Activated T-cell treated with anti-CD3 and anti-CD28 coated beads for 1 hour (primary cell): ENCODE results near the gene CCDC175.

ENCODE experiments used
- DNase-seq: peaks from one replicate; pipeline ENCODE4 v3.0.0-alpha.2; 2020; ENCODE audit warnings: low read depth

Gene CCDC175

DNA sequence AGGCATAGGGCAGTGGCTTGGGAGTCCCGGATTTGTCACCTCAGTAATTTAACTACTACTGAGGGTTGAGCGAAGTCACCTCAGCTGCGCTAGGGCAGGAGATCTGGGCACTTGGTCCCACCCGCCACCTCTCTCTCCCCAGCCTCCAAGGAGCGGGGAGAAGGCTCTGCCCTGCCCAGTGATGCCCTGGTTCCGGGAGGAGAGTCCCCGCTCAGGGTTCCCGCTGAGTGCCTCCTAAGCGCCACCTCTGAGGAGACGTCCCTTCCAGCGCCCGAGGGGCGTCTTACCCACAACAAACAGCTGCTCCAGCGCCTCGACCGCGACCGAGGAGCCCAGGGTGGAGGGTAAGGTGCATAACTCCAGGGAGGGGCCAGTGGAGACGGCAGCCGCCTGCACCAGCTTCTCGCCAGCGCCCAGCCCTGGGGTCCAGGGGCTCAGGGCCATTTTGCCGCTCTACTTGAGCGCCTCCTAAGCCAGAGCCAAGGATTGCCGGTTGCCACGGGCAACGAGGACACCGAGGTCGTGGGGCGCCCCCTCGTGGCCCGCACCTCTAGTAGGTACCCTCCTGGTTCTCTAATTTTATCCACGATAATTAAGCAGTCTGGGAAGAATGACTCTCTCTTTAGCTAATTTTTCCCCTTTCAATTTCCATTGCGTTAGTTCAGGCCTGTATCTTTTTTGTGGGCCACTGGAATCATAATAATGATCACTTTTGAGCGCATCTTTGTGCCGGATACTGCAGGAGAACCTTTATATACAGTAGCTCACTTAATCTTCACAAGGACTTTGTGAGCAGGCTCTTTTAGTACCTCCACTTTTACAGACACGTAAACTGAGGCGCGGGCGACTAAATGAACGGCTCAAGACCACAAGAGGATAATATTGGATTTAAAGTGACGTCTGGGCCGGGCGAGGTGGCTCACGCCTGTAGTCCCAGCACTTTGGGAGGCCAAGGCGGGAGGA lies at the start of gene CCDC175:
Gene CCDC175 (minus strand): TSS at position 481 of the 963 bp plus-strand sequence. CDS start 37 bp downstream, at position 444.
- peak; percentile 74 for DNase-seq

DNA sequence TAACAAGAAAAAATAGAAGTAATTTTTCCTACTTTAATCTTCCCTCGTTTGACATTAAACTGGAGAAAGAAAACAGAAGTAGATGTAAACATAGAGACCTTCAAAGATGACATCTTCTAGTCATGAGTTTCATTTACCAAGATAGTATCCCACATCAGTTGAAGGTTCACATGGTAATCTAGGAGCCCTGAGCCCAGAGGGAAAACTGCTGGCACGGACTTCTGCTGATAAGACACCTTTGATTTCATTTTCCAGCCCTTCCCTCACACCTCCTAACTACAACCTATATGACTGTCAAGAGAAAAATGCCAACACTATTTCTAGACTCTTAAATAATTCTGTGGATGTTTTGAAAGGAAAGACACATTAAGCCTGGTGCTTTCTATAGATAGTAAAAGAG lies 46.0 kb upstream of the CCDC175 start:
- DNase-seq: no peak

DNA sequence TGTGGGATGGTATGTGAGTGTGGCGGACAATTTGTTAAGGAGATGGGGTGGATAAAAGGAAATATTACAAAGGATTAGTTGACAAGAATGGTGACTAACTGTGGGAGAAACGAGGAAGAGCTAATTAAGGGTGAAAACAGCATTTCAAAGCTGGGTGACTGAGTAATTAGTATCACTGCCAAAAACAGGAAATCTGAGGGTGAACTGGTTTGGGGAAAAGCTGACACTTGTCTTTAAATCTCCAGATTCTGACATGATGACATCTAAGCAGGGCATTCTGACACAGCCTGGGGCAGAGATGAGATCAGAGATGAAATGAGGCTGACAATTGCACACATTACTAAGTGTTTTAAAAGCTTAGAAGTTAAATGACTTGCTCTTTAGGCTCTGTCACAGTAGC lies 42.4 kb upstream of the CCDC175 start:
- DNase-seq: no peak

- DNase-seq: no peak
These were observed 24.4 kb upstream of the CCDC175 start for GRCh38 chr14:59601056-59601455.

DNA sequence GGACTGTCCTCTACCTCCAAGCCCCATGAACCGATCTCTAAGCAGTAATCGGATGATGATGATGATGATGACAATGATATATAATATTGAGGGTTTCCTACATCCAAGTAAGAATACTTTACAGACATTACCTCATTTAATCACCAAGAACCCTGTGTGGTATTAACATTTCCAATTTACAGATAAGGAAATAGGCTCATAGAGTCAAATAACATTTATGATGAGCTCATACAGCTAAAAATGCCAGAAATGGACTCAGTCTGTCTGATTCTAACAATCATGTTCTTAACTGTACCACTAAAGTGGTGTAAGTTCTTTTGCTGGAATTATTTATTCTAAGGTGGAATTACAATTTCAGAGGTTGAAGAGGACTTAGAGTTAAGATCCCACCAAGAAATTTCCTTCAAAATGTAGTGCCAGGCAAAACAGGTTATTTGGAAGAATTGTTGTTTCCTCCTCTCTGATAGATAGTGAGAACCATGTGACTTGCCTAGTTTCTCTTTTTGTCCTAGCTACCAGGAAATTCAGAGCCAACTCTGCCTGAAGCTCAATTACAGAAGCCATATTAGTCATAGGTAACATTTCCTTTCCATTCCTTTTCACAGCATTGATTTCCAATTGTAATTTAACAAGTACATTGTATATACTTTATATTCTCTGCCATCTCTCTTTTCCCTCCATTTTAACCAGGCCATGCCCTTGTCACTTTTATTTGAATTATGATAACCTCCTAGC lies 23.8 kb upstream of the CCDC175 start:
- no peak for DNase-seq

- DNase-seq: no peak
These were observed 18.5 kb upstream of the CCDC175 start for GRCh38 chr14:59595071-59595470.

DNA sequence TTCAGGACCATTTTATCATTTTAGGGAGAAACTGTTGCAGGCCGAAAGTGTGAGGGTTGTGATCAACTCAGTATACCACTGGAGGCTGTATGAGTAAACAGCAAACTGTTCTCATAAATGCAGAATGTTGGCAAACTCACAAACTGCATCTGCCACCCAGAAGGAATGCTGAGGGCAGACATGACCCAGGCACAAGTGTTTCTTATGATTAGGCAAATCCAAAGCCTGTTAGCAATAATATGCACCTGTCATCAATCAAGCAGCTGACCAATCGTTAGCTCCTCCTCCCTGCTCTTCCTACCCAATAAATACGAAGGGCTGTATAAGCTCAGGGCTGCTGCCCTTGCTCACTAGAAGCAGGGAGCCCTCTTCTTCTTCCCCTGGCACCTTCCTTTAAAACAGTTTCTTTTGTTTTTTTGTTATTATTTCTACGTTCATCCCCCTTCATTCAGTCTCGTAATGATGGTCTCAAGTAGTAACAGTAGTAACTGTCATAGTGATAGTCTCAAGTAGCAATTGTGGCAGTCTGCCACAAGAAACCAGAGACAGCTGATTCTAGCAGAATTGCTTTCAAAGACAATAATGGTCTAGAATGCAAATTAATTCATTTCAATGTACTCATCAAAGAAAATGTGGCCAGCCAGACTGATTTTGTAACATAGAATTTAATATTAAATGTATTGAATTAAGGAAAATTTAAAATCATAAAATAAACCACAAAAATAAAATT lies 15.2 kb upstream of the CCDC175 start:
- no peak for DNase-seq

GRCh38 chr14:59588101-59588500 lies 11.5 kb upstream of the CCDC175 start:
- DNase-seq: no peak

GRCh38 chr14:59585891-59586554 lies 9.4 kb upstream of the CCDC175 start:
- no peak for DNase-seq

DNA sequence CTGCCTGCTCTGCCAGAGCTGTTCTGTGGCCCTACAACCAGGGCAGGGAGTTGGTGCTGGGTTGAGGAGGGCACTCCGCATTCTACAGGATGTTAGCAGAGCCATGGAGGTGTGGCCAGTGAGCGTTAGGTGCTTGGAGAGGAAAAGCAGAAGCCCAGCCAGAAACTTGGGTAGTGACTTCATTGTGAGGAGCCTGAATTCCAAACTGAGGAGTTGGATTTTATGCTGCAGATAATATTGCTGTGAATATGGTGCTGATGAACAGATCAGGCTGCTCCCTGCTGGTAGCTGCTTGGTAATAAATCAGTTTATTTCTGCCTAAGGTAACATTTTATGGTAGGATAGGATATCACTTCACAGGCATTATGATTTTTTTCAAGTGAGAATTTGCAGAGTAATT lies 7.1 kb upstream of the CCDC175 start:
- no peak for DNase-seq

- no peak for DNase-seq
These were observed 6.4 kb upstream of the CCDC175 start for GRCh38 chr14:59582845-59583509.

- no peak for DNase-seq
These were observed 5.5 kb upstream of the CCDC175 start for GRCh38 chr14:59582161-59582560.

- DNase-seq: no peak
These were observed 4.3 kb upstream of the CCDC175 start for GRCh38 chr14:59580911-59581310.

DNA sequence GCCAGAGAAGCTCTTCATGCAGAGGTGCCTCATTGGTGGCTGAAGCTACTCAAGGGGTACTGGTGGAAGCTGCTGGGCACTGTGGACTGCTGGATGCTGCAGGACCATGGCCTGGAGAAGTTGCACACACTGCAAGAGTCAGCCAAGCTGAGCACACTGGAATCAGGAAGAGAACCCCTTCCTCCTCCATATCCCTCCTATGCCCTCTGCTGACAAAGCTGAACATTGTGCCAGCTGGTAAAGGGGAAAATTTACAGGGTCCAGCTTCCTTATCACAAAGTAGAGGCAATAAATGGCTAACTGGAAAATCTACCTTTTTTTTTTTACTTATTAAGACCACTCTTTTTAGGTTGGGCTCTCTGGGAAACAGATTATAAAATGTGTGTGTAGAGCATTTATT lies 6.5 kb downstream of the CCDC175 start:
- no peak for DNase-seq

- DNase-seq: no peak
These were observed 9.9 kb downstream of the CCDC175 start for GRCh38 chr14:59566725-59567124.

GRCh38 chr14:59566296-59566695 lies 10.3 kb downstream of the CCDC175 start:
- no peak for DNase-seq

DNA sequence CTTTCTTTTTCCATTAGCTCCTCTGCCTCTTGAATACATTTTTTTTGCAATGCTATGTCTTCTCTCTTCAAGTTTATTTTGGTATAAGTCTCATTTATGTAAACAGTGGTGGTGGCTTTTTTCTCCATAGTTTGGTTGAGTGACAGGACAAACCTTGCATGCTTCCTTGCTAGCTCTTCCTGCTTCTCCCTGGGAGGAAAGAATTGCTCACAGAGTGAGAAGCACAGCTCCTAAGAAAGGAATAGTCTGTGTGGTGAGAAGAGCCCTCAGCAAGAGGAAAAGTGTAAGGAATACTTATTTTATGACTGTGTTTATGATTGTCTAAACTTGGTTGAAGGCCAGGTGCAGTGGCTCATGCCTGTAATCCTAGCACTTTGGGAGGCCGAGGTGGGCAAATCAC lies 11.5 kb downstream of the CCDC175 start:
- no peak for DNase-seq

DNA sequence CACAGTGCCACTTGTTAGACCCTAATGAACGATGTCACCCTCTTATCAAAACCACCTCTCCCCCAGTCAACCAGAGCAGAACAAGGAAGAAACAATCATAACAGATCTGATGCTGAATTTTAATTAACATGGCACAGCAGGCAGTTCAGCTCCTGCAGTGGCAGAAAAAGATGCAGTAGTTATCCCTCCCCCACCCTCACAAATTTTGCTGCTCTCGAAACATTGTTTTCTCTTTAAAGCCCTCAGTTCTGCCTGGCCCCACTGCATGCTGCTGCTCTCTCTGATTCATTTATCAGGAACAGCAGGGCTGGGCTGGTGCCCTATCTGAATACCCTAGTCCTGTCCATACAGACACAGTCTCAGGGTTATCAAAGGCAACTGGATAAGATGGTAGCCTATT lies 12.2 kb downstream of the CCDC175 start:
- no peak for DNase-seq

GRCh38 chr14:59547310-59547709 lies 29.3 kb downstream of the CCDC175 start:
- DNase-seq: no peak

GRCh38 chr14:59543873-59544272 lies 32.7 kb downstream of the CCDC175 start:
- DNase-seq: no peak

DNA sequence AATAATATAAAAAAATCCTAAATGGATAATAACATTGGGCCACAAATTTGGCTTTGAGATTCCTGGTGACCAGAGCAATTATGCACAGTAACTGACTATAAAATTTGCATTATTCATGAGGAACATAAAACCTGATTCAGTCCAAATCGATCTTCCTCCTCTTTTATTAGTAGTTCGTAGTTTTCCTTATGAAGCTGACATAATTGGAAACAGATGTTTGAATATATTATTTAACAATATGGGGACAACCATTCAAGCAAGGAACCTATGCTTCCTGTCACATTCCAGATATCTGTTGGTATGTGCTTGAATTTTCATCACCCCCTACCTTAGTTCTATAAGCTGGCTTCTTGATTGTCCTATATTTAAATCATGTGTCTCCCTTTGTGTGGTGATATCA lies 34.9 kb downstream of the CCDC175 start:
- DNase-seq: no peak
